T-helper 1 cell (primary cell): Measurements from ENCODE around the gene SFXN4.

Experiments
- DNase-seq, 5 donors: peaks; one replicate each; pipeline ENCODE4 v3.0.0-alpha.2; 2012 to 2020
- total RNA-seq, 4 donors: gene quantifications; one replicate each; lab custom pipeline; 2026; lab: John Stamatoyannopoulos, UW

The SFXN4 gene, protein sequence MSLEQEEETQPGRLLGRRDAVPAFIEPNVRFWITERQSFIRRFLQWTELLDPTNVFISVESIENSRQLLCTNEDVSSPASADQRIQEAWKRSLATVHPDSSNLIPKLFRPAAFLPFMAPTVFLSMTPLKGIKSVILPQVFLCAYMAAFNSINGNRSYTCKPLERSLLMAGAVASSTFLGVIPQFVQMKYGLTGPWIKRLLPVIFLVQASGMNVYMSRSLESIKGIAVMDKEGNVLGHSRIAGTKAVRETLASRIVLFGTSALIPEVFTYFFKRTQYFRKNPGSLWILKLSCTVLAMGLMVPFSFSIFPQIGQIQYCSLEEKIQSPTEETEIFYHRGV
- 10.0 to 13.7 (median 12.4) reads per million in 4 donors for total RNA-seq

DNA sequence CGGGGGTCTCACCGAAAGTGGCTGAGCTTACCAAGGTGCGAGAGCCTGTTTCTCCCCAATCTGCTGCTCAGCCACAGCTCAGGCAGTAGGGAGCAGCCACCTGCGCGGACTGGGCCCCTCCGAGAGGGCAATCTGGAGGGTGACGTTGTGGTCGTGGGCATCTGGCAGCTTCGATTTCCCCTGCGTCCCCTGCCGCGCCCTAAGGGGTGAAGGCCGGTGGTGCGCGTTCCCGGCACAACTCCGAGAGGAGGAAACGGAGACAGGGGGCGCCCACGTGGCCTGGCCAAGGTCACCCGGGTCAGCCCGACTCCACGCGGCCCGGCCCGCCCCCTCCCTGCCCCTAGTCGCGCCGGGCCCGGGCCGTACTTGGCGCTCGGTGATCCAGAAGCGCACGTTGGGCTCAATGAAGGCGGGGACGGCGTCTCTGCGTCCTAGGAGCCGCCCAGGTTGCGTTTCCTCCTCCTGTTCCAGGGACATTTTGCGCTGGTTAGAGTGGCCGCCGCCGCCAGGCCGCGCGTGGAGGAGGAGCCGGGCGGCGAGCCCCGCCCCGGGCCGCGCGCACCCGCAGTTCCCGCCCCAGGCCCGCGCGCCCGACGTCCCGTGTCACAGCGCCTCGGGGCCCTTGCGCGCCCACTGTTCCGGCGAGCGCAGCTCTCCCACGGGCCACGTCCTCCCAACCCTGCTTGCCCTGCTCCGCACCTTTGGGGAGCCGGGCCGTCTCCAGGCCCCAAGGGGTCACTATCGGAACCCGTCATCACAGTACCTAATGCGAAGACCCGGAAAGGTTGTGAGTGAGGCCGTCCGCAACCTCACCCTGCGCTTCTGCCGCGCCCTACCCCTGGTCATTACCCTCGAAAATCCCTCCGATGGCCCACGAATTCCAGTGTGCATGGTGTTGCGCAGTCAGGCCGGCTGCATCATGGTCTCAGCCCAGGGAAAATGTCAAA lies at the start of gene SFXN4:
Gene SFXN4 (minus strand): TSS at position 544 of the 947 bp plus-strand sequence. CDS start 67 bp downstream, at position 477.
- DNase-seq: peak; percentile 61 to 78 (median 67)

DNA sequence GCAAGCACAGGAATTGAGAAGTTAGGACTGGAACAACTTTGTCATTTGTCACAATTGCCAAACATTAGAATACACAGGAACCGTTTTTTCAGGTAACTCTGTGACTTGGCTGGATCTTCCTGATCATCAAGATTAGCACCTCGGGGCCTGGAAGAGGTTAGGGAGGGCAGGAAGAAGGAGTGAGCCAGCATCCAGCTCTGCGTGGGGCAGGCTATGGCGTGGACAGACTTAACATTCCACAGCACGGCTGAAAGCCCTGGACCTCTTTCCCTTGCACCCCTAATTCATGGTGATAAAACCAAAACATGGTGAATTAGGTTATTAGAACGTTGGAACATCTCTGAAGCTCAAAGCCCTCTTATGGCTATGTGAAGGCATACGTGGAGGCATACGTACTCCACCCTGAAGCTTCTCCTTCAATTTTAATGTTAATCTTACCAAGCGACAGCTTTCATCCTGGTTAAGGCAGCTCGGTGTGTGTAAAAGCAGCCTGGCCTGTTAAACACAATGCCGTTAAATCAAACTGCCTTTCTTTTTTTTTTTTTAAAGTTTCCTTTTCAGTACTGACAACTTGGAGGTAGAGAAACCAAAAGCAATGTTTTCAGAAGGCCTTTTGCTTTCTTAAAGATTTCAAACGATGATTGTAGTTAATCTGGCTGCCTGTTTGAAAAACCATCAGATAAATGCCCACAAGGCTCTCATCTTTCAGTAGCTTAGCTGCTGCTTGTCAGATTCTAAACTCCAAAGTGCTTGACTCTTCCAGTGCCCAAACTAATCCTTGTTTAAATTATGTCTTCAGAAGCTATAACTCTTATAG lies 46.3 kb upstream of the SFXN4 start:
- DNase-seq: peak in 1 of 5 donors; percentile 72

DNA sequence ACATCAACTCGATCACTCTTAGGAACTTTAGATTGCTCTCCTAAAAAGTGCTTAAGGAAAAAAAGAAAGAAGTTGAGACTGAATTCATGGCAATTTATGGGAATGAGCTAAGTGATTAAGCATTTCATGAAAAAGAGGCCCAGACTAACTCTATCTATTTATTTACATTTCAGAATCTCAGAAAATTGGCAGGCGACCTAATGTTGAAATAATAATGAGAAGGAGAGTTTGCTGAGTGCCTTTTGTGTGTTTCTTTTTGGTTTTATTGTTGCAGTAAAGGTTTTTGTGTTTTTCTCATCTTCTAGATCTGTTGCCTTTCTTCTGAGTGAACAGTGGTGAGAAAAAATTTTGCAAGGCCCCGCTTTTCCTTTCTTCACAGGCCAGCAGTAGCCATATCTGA lies 45.7 kb upstream of the SFXN4 start:
- no peak for DNase-seq

DNA sequence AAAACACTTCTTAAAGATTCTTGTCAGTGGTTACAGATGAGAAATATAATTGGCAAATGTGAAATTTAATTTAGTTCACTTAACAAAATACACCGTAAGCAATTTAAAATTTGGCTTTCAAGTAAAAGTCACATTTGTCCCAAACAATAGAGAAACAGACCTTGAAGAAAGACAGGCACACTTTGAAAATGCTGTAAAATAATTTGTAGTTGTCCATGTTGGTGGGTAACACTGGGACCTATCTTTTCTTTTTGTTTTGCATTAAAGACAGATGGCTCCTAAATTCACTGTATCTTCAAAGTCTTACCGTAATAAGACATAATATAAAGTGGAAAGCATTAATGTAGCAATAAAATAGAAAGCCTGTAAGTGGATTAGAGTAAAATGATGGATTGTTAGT lies 45.1 kb upstream of the SFXN4 start:
- DNase-seq: no peak

GRCh38 chr10:119209736-119210355 lies 44.3 kb upstream of the SFXN4 start:
- DNase-seq: no peak

GRCh38 chr10:119209035-119209735 lies 43.7 kb upstream of the SFXN4 start:
- DNase-seq: peak in 4 of 5 donors; percentile 31 to 65 (median 40)

DNA sequence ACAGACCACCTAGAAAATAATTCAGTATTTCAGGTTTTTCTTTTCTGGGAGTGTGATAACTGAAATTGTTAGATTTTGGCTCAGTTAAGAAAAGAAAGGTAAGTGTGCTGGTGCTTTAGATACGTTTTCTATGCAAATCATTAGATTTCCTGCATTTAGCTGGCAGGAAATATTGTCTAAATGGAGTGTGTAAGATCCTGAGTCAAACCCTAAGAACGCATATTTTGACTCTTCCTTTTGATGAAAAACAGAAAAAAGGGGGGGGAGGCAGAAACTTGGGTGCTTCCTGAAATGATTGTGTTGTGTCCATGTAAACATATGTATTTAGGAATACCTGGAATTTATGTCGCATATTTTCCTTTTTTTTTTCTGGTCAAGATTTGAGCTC lies 43.0 kb upstream of the SFXN4 start:
- peak in 1 of 5 donors; percentile 32 for DNase-seq

GRCh38 chr10:119207713-119208552 lies 42.4 kb upstream of the SFXN4 start:
- peak in 3 of 5 donors; percentile 11 to 59 (median 11) for DNase-seq

- DNase-seq: peak; percentile 92 to 99 (median 97)
These were observed 41.8 kb upstream of the SFXN4 start, which contains the start of gene GRK5 for GRCh38 chr10:119207366-119207666. GRK5 (plus strand) TSS chr10:119207571; CDS start chr10:119207918, 347 bp downstream.

DNA sequence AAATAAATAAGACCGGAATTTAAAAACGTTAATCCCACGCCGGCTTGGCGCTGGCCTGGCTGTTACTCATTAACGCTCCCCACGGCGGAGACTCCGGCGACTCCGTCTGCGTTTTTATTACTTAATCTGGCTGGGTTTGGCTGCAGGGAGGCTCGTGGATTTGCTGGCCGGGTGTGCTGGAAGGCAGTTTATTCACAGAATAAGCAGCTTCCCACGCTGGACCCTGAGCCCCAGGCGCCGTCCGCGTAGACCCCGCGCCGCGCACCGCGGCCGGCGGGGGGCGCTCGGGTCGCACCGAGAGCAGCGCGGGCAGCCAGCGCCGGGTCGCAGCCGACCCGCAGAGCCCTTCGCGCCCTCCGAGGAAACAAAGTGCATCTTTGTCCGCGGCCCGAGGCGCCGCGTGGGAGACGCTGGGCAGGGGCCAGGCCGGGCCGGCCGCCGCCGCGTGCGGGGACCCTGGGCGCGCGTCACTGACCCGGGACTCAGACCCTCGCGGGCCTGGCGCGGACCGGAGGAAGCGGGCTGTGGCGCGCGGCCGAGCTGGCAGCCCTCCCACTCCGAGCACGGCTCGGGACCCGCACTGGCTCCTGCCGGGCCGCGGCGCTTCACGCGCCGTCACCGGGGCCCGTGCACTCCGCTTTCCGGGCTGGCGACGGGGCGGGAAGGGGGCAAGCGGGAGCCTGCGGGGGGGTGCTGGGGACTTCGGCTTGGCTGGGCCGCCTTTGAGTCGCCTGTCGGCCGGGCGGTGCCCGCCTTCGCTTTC lies 41.3 kb upstream of the SFXN4 start:
- peak; percentile 41 to 71 (median 54) for DNase-seq

GRCh38 chr10:119205894-119206602 lies 40.5 kb upstream of the SFXN4 start:
- DNase-seq: peak; percentile 23 to 66 (median 26)

DNA sequence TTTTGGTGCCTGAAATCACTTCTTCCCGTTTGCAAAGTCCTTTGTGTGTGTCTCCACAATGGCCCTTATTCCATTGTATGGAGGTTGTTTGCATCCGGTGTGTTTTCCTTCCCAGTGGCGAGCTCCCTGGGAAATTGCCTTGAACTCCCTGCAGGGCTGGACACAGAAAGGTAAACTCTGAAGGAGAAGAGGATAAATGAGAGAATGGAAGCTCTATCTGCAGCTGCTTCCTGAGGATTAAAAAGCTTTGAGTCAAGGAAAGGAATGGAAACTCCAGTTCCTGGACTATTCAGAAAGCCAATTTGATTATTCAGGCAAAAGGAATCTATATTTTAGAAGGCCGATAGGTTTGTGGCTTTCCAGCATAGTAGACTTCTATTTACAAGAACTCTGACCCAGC lies 37.5 kb upstream of the SFXN4 start:
- no peak for DNase-seq

DNA sequence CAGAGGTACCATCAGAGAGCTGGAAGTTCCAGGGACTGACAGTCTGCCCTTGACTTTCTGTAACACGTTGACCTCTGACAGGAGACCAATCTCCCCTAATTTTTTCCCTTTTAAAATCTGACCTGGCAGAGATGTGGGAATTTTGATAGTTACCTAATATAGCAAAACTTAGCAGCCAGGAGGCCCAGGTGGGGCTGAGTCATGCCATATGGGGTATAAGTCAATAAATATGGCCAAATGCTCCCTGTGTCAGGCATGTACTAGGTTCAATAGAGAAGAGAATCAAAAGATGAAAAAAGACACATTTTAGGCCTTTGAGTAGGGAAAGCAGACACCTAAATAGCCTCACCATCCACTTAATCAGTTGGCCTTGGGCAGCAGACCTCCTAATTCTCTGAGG lies 35.7 kb upstream of the SFXN4 start:
- no peak for DNase-seq

- peak; percentile 11 to 68 (median 22) for DNase-seq
These were observed 33.9 kb upstream of the SFXN4 start for GRCh38 chr10:119199231-119199992.

- DNase-seq: no peak
These were observed 32.9 kb upstream of the SFXN4 start for GRCh38 chr10:119198438-119198837.

- DNase-seq: no peak
These were observed 32.4 kb upstream of the SFXN4 start for GRCh38 chr10:119197921-119198320.

DNA sequence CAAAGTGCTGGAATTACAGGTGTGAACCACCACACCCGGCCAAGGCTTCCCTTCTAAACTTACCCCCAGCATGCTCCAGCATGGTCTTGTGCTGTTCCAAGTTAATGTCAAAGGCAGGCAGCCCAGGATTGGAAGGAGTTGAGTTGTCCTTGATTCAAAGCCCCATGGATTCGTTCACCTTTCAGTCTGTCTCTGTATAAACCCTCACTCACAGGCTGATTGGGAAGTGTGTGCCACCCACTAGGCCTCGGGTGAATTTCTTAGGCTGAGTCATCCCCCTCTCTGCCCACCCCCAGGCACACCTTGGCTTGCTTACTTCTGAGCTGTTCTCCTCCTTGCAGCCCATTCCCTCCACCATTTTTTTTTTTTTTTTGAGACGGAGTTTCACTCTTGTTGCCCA lies 26.4 kb upstream of the SFXN4 start:
- no peak for DNase-seq
